SU-DHL-6 (cell line): ENCODE results near the gene SBK1.
"Not testable (repeated sequence)": the region's sequence is repeated elsewhere in the genome, so short reads cannot be mapped to it uniquely, and the experiment has no call there.

Experiments used
- H2AFZ ChIP-seq: fragments of 200-600 bp; sonication (generic); 2 replicates; pipeline ENCODE4 v1.6.1; 2014; ENCODE audit warnings: low read depth, mild to moderate bottlenecking, moderate library complexity, mixed read lengths, antibody characterized with exemption, low read length; ENCODE audit not compliant: severe bottlenecking
- H3F3A ChIP-seq: fragments of 200-600 bp; shearing (Covaris generic); 2 replicates; pipeline ENCODE4 v1.6.0; 2016; ENCODE audit warnings: antibody characterized with exemption, mild to moderate bottlenecking; ENCODE audit not compliant: insufficient read depth
- H3K27ac ChIP-seq: fragments of 200-600 bp; sonication (generic); 2 replicates; pipeline ENCODE4 v1.5.1; 2016; ENCODE audit warnings: low read depth, mild to moderate bottlenecking, low read length, moderate library complexity, mixed read lengths
- H3K27me3 ChIP-seq: fragments of 200-600 bp; sonication (generic), shearing (Covaris generic); 2 replicates; pipeline ENCODE4 v1.6.0; 2014; ENCODE audit warnings: mild to moderate bottlenecking, low read length
- H3K36me3 ChIP-seq: fragments of 200-600 bp; sonication (generic); 2 replicates; pipeline ENCODE4 v1.6.1; 2014; ENCODE audit warnings: mild to moderate bottlenecking, low read length, mixed read lengths
- H3K4me2 ChIP-seq: fragments of 300-600, 200-600 bp; shearing (Covaris generic), sonication (generic); 2 replicates; pipeline ENCODE4 v1.6.0; 2014; ENCODE audit warnings: low read length, low read depth, mild to moderate bottlenecking; ENCODE audit not compliant: poor library complexity, severe bottlenecking
- H3K4me3 ChIP-seq: fragments of 200-600 bp; sonication (generic); 2 replicates; pipeline ENCODE4 v1.5.1; 2014; ENCODE audit warnings: antibody characterized with exemption, low read length, mild to moderate bottlenecking, mixed read lengths; ENCODE audit not compliant: insufficient read depth, poor library complexity, severe bottlenecking
- H3K79me2 ChIP-seq: fragments of 200-600 bp; sonication (generic); 2 replicates; pipeline ENCODE4 v1.6.1; 2014; ENCODE audit warnings: mild to moderate bottlenecking, low read length, moderate library complexity; ENCODE audit not compliant: insufficient read depth
- H3K9ac ChIP-seq: fragments of 200-600 bp; sonication (generic); 2 replicates; pipeline ENCODE4 v1.7.0; 2014; ENCODE audit warnings: mild to moderate bottlenecking, low read length
- H3K9me2 ChIP-seq: fragments of 200-600 bp; sonication (generic); replicated peaks from 2 replicates; pipeline ENCODE4 v1.6.1; 2014; ENCODE audit warnings: low read length; ENCODE audit not compliant: insufficient read depth
- H3K9me3 ChIP-seq: fragments of 200-600 bp; sonication (generic); 2 replicates; pipeline ENCODE4 v1.6.1; 2014; ENCODE audit warnings: low read length, mixed read lengths; ENCODE audit not compliant: insufficient read depth
- H4K20me1 ChIP-seq: fragments of 200-600 bp; sonication (generic); 2 replicates; pipeline ENCODE4 v1.6.1; 2014; ENCODE audit warnings: low read depth, mild to moderate bottlenecking, antibody characterized with exemption, low read length, moderate library complexity, mixed read lengths

SBK1 gene

DNA sequence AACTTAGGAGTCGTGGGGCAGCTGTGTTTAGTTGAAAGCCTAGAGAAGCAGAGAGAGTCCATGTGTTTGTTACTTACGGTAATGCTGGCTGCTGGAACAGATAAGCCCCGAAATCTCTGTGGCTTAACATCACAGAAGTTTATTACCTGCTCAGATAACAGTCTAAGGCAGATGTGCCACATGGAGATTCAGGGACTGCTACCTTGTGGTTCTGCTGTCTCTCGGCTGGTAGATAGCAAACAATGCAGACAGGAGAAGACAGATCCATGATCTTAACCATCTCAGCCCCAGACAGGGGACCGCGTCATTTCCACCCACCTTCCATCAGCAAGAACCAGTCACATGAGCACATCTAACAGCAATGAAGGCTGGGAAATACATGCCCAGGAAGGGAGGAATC, 40.3 kb downstream of the SBK1 start:
- not testable (repeated sequence) for H3K9me2 ChIP-seq, H3K9ac ChIP-seq, H3K79me2 ChIP-seq, H3K4me2 ChIP-seq, H3K9me3 ChIP-seq, H3F3A ChIP-seq, H3K27me3 ChIP-seq, H4K20me1 ChIP-seq, H3K36me3 ChIP-seq, H3K27ac ChIP-seq, H2AFZ ChIP-seq, H3K4me3 ChIP-seq

DNA sequence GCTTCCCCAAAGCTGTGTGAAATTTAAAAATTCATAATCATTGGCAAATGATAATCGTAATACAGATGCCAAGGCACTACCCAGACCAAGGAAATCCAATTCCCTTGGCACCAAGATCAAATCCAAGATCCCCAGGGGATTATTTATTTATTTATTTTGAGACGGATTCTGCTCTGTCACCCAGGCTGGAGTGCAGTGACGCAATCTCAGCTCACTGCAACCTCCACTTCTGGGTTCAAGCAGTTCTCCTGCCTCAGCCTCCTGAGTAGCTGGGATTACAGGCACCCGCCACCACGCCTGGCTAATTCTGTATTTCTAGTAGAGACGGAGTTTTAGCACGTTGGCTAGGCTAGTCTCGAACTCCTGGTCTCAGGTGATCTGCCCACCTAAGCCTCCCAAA, 43.4 kb downstream of the SBK1 start:
- H3K27me3 ChIP-seq, H4K20me1 ChIP-seq, H3F3A ChIP-seq, H3K4me3 ChIP-seq, H3K9me2 ChIP-seq, H3K4me2 ChIP-seq, H3K9ac ChIP-seq, H3K79me2 ChIP-seq, H2AFZ ChIP-seq, H3K27ac ChIP-seq, H3K36me3 ChIP-seq, H3K9me3 ChIP-seq: not testable (repeated sequence)

DNA sequence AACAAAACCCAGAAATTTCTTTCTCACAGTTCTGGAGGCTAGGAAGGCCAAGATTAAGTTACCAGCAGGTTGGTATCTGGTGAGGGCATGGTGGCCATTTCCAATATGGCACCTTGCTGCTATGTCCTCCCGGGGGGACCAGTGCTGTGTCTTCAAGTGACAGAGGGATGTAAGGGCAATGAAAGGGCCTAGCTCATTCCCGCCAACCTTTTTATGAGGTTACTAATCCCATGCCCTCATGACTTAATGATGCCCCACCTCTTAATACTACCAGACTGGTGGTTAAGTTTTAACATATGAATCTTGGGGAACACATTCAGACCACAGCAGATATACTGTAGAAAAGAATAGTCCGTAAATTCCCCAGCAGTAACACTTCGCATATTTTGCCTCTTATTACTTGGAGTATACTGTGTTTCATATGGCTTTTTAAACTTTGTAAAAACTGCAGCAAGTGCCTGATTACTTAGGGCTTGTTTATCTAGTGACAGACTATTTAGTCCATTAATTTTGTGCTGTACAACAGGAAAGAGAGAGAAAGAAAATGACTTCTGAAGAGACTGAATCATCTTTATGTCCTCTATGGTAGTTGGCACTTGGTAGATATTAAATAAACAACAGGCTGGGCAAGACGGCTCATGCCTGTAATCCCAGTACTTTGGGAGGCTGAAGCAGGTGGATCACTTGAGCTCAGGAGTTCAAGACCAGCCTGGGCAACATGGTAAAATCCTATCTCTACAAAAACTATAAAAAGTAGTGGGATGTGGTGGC, 44.8 kb downstream of the SBK1 start:
- H3K9ac ChIP-seq, H4K20me1 ChIP-seq, H3K27me3 ChIP-seq, H3K4me3 ChIP-seq, H3K9me2 ChIP-seq, H3F3A ChIP-seq, H2AFZ ChIP-seq, H3K36me3 ChIP-seq, H3K9me3 ChIP-seq, H3K79me2 ChIP-seq, H3K4me2 ChIP-seq: not testable (repeated sequence)
- peak overlapping the region; percentile 53 for H3K27ac ChIP-seq

DNA sequence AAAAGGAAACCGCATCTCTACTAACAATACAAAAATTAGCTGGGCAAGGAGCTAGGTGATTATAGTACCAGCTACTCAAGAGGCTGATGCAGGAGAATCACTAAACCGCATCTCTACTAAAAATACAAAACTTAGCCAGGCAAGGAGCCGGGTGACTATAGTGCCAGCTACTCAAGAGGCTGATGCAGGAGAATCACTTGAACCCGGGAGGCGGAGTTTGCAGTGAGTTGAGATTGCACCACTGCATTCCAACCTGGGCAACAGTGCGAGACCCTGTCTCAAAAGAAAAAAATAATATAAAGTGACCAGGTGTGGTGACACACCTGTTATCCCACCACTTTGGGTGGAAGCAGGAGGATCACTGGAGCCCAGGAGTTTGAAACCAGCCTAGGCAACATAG, 45.9 kb downstream of the SBK1 start:
- H3K4me3 ChIP-seq, H3K27ac ChIP-seq, H4K20me1 ChIP-seq, H3K4me2 ChIP-seq, H3K9me3 ChIP-seq, H3K9ac ChIP-seq, H3K79me2 ChIP-seq, H3K27me3 ChIP-seq, H3K9me2 ChIP-seq, H3K36me3 ChIP-seq, H3F3A ChIP-seq, H2AFZ ChIP-seq: not testable (repeated sequence)

DNA sequence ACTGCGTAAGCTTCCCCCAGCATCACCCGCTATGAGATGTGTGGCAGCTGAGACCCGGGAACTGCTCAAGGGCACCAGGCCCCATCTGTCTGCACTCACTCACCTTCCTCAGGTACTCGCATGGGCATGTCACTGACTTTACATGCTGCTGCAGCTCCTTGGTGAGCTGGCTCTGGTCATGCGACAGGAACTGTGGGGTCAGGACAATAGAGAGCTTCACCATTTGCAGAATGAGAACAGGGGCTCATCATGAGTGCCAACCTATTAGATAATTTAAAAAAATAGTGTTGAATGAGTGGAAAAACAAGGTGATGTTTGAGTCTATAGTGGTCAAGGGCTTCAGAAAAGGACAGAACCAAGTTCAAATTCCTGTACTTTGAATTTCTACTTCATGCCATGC, 70.3 kb downstream of the SBK1 start:
- not testable (repeated sequence) for H3F3A ChIP-seq, H3K79me2 ChIP-seq, H4K20me1 ChIP-seq, H3K4me3 ChIP-seq, H3K27me3 ChIP-seq, H3K9me2 ChIP-seq, H3K9ac ChIP-seq, H3K9me3 ChIP-seq, H3K36me3 ChIP-seq, H2AFZ ChIP-seq
- Histone ChIP-seq H3K4me2 (peak overlapping the region; percentile 31), H3K27ac (peak overlapping the region; percentile 64)

DNA sequence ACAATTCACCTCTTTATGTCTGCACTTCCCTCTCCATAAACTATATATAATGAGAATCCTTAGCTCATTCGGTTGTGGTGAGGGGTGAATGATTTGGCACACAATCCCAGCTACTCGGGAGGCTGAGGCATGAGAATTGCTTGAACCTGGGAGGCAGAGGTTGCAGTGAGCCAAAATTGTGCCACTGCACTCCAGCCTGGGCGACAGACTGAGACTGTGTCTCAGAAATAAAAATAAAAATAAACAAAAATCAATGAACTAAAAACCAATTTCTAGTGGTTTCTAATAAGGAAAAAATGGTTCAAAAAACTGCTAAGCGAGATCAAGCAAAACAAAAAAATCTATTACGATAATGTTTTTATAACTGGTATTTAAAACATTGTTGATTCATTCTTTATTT, 71.1 kb downstream of the SBK1 start, which contains the start of gene NPIPB6:
TSS of gene NPIPB6 (minus strand) at position 101 of the 400 bp plus-strand sequence. CDS start 686 bp downstream, outside the sequence.
- H4K20me1 ChIP-seq, result not testable (repeated sequence)
- peak within 1 kb of the TSS; percentile 64 for H3K27ac ChIP-seq

DNA sequence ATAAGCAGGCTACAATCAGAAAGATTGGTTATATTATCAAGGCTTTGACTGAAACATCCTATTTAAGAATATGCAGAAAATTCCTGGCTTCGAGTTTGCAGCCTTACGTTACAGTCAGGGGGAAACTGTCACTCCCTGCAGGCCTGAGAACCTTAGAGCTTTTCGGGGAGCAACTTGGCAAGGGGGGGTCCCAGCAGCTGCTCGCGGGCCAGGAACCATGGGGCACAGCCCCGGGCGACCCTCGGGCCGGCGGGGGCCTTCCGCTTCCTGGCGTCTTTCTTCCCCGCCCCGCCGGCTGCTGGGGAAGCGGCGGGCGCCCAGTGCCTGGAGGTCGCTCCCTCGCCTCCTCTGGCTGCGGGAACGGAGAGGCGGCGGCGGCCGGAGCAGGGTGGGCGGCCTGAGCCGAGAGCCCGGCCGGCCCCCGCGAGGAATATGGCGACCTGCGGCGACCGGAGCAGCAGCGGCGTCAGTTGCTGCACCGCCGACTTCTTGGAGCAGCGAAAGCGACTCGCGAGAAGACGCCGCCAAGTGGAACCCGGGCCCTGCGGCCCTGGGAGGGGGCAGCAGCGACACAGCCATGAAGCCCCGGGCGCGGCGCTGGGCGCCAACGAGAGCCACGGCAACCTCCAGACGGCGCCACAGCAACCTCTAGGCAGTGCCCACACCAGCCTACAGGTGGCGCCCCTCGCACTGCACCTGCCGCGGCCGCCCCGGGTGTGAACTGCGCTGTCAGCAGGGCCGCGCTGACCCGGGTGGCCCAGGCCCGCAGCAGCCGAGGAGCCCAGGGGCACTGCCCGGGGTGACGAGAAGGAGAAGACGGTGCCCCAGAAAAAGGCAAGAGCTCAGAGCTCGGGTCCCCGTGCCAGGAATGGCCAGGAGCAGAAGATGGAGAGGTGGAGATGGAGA, 72.2 kb downstream of the SBK1 start:
- H3K9me2 ChIP-seq, H3K4me3 ChIP-seq, H3K9me3 ChIP-seq, H3F3A ChIP-seq, H3K27ac ChIP-seq, H3K79me2 ChIP-seq, H2AFZ ChIP-seq, H4K20me1 ChIP-seq, H3K36me3 ChIP-seq, H3K27me3 ChIP-seq, H3K9ac ChIP-seq: not testable (repeated sequence)
- H3K4me2 ChIP-seq, result peak overlapping the region; percentile 25

More for the DNA sequence above, 71.1 kb downstream of the SBK1 start, which contains the start of gene NPIPB6:
- H3K9ac ChIP-seq, H3K9me3 ChIP-seq, H3K27me3 ChIP-seq, H3K9me2 ChIP-seq, H3K79me2 ChIP-seq, H3K4me3 ChIP-seq, H3K36me3 ChIP-seq, H2AFZ ChIP-seq, H3F3A ChIP-seq: not testable (repeated sequence)
- H3K4me2 ChIP-seq, result peak within 1 kb of the TSS; percentile 31

DNA sequence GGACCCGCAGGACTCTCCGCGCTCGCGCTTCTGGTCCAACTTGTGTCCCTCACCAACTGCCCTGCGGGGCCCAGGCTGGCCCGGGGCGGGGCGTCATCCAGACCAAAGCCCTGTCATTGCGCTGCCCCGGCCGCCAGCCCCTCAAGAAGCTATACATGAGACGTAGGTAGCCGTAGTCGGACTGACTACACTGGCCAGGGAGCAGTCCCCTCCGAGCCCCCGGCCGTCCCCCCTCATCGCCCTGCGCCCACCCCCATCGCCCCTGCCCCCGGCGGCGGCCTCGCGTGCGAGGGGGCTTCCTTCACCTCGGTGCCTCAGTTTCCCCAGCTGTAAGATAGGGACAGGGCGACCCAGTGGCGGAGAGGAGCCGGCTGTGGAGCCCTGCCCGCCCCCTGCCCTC, 75.6 kb downstream of the SBK1 start:
- H3K36me3 ChIP-seq, H3K79me2 ChIP-seq, H3K9me3 ChIP-seq, H2AFZ ChIP-seq, H3K27me3 ChIP-seq, H3K4me3 ChIP-seq, H3K4me2 ChIP-seq, H4K20me1 ChIP-seq, H3K9ac ChIP-seq, H3F3A ChIP-seq, H3K9me2 ChIP-seq, H3K27ac ChIP-seq: not testable (repeated sequence)
